Measurements from ENCODE around the gene CAMSAP2.

The CAMSAP2 gene

GRCh38 chr1:200901796-200902444, 163.2 kb downstream of the CAMSAP2 start:
- no peak for DNase-seq

- no peak for DNase-seq
Measured at GRCh38 chr1:200903793-200904192, 165.1 kb downstream of the CAMSAP2 start.

- no peak for DNase-seq
Measured at GRCh38 chr1:200904772-200905171, 166.1 kb downstream of the CAMSAP2 start.

- DNase-seq: peak in 1 of 2 donors; percentile 25
Measured at GRCh38 chr1:200905411-200906052, 166.8 kb downstream of the CAMSAP2 start.

- no peak for DNase-seq
Measured at GRCh38 chr1:200906491-200906890, 167.8 kb downstream of the CAMSAP2 start.

- DNase-seq: no peak
Measured at GRCh38 chr1:200907611-200908097, 169.0 kb downstream of the CAMSAP2 start.

GRCh38 chr1:200908191-200908868, 169.6 kb downstream of the CAMSAP2 start:
- no peak for DNase-seq

GRCh38 chr1:200909071-200909470, 170.4 kb downstream of the CAMSAP2 start:
- no peak for DNase-seq

GRCh38 chr1:200909757-200910239, 171.1 kb downstream of the CAMSAP2 start:
- no peak for DNase-seq

All from stimulated activated CD4-positive, alpha-beta T cell treated with anti-CD3 and anti-CD28 coated beads, Interleukin-2, amount 100 ng/mL, for 48 hours (primary cell).